Astrocyte (in vitro differentiated cells and primary cell): ENCODE results near the gene SLBP.

Experiments
- CTCF ChIP-seq: IDR thresholded peaks from 2 replicates; pipeline ENCODE4 v1.5.1; 2011; ENCODE audit warnings: low read depth, mild to moderate bottlenecking, inconsistent platforms, low read length, moderate library complexity; ENCODE audit not compliant: insufficient read depth
- EZH2 ChIP-seq: IDR thresholded peaks from 2 replicates; pipeline ENCODE4 v1.6.1; 2012; ENCODE audit warnings: mild to moderate bottlenecking, low read length, inconsistent platforms; ENCODE audit not compliant: insufficient read depth

- TF ChIP-seq CTCF (no peak), EZH2 (no peak)
These were observed 60.0 kb downstream of the SLBP start for GRCh38 chr4:1652088-1652487.
